ENCODE data around the gene RPA3. TPM values are rescaled to one million over a fixed set of nuclear protein-coding genes. Genes with fewer than 3 reads are reported as not detected.

The RPA3 gene
- total and polyA plus RNA-seq, 9 of the 15 experiments (the other 6 are each of a cell fraction or from before 2014, with no cell fraction given): 68.5 to 265 (median 125) TPM

DNA sequence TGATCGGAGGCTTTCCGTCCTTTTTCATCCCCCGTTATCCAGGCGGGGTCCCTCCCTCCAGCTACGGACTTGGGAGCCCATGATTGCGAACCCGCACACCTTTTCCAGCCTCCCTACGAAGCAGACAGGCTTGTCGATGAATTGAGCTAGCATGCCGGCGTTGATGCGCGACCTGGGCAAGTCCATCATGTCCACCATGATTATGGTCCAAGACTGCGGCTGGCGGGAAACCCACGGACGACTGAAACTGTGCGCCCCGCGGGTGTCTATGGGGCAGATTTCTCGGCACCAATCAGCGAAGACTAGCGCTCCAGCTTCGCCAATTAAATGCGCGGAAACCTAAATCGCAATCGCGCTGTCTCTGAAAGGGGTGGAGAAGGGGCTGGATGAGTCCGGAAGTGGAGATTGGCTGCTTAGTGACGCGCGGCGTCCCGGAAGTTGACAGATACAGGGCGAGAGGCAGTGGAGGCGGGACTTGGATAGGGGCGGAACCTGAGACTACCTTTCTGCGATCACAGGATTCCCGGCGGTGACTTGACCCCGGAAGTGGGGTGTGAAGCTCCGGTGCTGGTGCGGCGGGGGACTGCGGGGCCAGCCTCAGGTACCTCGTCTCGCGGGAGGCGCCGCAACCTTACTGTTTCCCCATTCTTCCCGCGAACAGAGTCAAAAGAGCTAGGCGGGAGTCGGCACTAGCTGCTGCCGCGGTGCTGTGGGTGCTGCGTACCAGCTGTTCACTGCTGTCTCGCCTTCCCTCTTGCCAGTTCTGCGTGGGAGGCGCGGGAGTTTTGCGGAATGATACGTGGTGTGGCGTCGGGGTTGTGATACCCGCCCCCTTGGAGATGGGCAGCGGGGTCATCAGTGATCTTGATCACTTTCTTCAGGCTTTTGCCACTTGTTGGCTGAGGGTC, 77.9 kb downstream of the RPA3 start, which contains the start of gene UMAD1 (continued):
- TF ChIP-seq BRD9 (IDR thresholded peaks at IDR 0.05; ENCODE audit: low read depth, partially characterized antibody) (peak; percentile 47), ZNF197 (CRISPR knock-in tag; IDR thresholded peaks at IDR 0.05; ENCODE audit: low read depth) (no peak), ZNF41 (CRISPR knock-in tag; conservative IDR thresholded peaks at IDR 0.05) (no peak), PHF20 (IDR thresholded peaks at IDR 0.05; ENCODE audit: partially characterized antibody) (peak; percentile 80), ZNF780A (CRISPR knock-in tag; IDR thresholded peaks at IDR 0.05) (no peak), SMARCC2 (IDR thresholded peaks at IDR 0.05; ENCODE audit: low read depth) (0 out of 2 replicates have a peak, but pooled peaks have one; percentile 34), SAP30 (IDR thresholded peaks at IDR 0.05; ENCODE audit: borderline replicate concordance, insufficient read depth, low read depth, low read length, poor library complexity, severe bottlenecking) (peak; percentile 84), ZNF324 (CRISPR knock-in tag; IDR thresholded peaks at IDR 0.05) (0 out of 2 replicates have a peak, but pooled peaks have one; percentile 34), SMARCA4 (IDR thresholded peaks at IDR 0.05) (0 out of 2 replicates have a peak, but pooled peaks have one; percentile 35), RBM22 (IDR thresholded peaks at IDR 0.05; ENCODE audit: low read depth, low read length, poor library complexity, severe bottlenecking) (peak; percentile 41), SIX5 (IDR thresholded peaks at IDR 0.05; ENCODE audit: borderline replicate concordance in 1 of 2, insufficient read depth in 1 of 2, low read depth in 1 of 2, low read length in 2 of 2) (no peak; a peak in 2 of 4 replicates), GTF2E2 (tag; IDR thresholded peaks at IDR 0.05) (peak; percentile 64; the same call in 1 of the 2 replicates), CCAR2 (IDR thresholded peaks at IDR 0.05; ENCODE audit: low read depth, low read length) (no peak), CBX2 (IDR thresholded peaks at IDR 0.05; ENCODE audit: insufficient read depth, low read length, poor library complexity, severe bottlenecking) (no peak), ZNF174 (CRISPR knock-in tag; IDR thresholded peaks at IDR 0.05) (no peak), STAG1 (CRISPR knock-in tag; IDR thresholded peaks at IDR 0.05; ENCODE audit: borderline replicate concordance) (no peak)
- TF ChIP-seq, protein P1, sequence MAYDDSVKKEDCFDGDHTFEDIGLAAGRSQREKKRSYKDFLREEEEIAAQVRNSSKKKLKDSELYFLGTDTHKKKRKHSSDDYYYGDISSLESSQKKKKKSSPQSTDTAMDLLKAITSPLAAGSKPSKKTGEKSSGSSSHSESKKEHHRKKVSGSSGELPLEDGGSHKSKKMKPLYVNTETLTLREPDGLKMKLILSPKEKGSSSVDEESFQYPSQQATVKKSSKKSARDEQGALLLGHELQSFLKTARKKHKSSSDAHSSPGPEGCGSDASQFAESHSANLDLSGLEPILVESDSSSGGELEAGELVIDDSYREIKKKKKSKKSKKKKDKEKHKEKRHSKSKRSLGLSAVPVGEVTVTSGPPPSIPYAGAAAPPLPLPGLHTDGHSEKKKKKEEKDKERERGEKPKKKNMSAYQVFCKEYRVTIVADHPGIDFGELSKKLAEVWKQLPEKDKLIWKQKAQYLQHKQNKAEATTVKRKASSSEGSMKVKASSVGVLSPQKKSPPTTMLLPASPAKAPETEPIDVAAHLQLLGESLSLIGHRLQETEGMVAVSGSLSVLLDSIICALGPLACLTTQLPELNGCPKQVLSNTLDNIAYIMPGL (CRISPR knock-in tag; IDR thresholded peaks at IDR 0.05): no peak
- TF ChIP-seq, protein P2, sequence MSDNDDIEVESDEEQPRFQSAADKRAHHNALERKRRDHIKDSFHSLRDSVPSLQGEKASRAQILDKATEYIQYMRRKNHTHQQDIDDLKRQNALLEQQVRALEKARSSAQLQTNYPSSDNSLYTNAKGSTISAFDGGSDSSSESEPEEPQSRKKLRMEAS (CRISPR knock-in tag; IDR thresholded peaks at IDR 0.05): peak; percentile 51; the same call in 1 of the 2 replicates
- TF ChIP-seq, protein P3, sequence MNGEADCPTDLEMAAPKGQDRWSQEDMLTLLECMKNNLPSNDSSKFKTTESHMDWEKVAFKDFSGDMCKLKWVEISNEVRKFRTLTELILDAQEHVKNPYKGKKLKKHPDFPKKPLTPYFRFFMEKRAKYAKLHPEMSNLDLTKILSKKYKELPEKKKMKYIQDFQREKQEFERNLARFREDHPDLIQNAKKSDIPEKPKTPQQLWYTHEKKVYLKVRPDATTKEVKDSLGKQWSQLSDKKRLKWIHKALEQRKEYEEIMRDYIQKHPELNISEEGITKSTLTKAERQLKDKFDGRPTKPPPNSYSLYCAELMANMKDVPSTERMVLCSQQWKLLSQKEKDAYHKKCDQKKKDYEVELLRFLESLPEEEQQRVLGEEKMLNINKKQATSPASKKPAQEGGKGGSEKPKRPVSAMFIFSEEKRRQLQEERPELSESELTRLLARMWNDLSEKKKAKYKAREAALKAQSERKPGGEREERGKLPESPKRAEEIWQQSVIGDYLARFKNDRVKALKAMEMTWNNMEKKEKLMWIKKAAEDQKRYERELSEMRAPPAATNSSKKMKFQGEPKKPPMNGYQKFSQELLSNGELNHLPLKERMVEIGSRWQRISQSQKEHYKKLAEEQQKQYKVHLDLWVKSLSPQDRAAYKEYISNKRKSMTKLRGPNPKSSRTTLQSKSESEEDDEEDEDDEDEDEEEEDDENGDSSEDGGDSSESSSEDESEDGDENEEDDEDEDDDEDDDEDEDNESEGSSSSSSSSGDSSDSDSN (IDR thresholded peaks at IDR 0.05; ENCODE audit: borderline replicate concordance in 1 of 2, low read depth in 2 of 2, low read length in 2 of 2): no peak
- TF ChIP-seq, protein P4, sequence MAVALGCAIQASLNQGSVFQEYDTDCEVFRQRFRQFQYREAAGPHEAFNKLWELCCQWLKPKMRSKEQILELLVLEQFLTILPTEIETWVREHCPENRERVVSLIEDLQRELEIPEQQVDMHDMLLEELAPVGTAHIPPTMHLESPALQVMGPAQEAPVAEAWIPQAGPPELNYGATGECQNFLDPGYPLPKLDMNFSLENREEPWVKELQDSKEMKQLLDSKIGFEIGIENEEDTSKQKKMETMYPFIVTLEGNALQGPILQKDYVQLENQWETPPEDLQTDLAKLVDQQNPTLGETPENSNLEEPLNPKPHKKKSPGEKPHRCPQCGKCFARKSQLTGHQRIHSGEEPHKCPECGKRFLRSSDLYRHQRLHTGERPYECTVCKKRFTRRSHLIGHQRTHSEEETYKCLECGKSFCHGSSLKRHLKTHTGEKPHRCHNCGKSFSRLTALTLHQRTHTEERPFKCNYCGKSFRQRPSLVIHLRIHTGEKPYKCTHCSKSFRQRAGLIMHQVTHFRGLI (CRISPR knock-in tag; IDR thresholded peaks at IDR 0.05): no peak
